ENCODE results near the gene ACY1.

DNA sequence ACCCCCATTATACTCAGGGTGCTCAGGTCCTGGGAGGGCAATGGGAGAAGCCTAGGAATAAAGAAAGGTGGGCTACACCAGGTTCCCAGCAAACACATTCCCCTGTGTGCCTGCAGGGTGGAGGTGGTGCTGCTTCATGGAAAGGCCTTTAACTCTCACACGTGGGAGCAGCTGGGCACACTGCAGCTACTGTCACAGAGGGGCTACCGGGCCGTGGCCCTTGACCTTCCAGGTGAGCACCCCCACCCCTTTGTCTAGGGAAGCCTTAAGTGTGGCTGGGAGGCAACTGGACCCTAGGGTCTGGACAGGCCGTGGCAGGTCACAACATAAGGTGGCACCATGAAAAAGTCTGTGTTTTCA lies 5.2 kb upstream of the ACY1 start:
- TF ChIP-seq, protein P1, sequence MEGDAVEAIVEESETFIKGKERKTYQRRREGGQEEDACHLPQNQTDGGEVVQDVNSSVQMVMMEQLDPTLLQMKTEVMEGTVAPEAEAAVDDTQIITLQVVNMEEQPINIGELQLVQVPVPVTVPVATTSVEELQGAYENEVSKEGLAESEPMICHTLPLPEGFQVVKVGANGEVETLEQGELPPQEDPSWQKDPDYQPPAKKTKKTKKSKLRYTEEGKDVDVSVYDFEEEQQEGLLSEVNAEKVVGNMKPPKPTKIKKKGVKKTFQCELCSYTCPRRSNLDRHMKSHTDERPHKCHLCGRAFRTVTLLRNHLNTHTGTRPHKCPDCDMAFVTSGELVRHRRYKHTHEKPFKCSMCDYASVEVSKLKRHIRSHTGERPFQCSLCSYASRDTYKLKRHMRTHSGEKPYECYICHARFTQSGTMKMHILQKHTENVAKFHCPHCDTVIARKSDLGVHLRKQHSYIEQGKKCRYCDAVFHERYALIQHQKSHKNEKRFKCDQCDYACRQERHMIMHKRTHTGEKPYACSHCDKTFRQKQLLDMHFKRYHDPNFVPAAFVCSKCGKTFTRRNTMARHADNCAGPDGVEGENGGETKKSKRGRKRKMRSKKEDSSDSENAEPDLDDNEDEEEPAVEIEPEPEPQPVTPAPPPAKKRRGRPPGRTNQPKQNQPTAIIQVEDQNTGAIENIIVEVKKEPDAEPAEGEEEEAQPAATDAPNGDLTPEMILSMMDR (IDR thresholded peaks at IDR 0.05): no peak
- TF ChIP-seq ZFX (IDR thresholded peaks at IDR 0.05; ENCODE audit: borderline replicate concordance): no peak

Data from 22Rv1 (cell line).